Activated naive CD8-positive, alpha-beta T cell treated with anti-CD3 and anti-CD28 coated beads for 36 hours (primary cell): Measurements from ENCODE around the gene PHF12. TPM values are rescaled to one million over a fixed set of nuclear protein-coding genes. Genes with fewer than 3 reads are reported as not detected.
"Not testable (repeated sequence)": the region's sequence is repeated elsewhere in the genome, so short reads cannot be mapped to it uniquely, and the experiment has no call there.

Source experiments
- DNase-seq: peaks from one replicate; pipeline ENCODE4 v3.0.0; 2021
- H3K27ac Mint-ChIP-seq: one replicate; pipeline ENCODE4 v1.8.0; 2022; ENCODE audit warnings: mild to moderate bottlenecking, moderate library complexity, mixed read lengths
- H3K27me3 Mint-ChIP-seq: one replicate; pipeline ENCODE4 v1.8.0; 2022; ENCODE audit warnings: mild to moderate bottlenecking, mixed read lengths
- H3K36me3 Mint-ChIP-seq: one replicate; pipeline ENCODE4 v1.8.0; 2021; ENCODE audit warnings: mild to moderate bottlenecking, mixed read lengths
- H3K4me1 Mint-ChIP-seq: one replicate; pipeline ENCODE4 v1.8.0; 2021; ENCODE audit warnings: mixed read lengths
- H3K4me3 Mint-ChIP-seq: one replicate; pipeline ENCODE4 v1.8.0; 2022; ENCODE audit warnings: mild to moderate bottlenecking, moderate library complexity, mixed read lengths
- H3K9me3 Mint-ChIP-seq: one replicate; pipeline ENCODE4 v1.8.0; 2022; ENCODE audit warnings: mixed read lengths
- total RNA-seq, 2 experiments: library from RNA; stranded (reverse); gene quantifications; one replicate each; pipeline ENCODE4 v1.2.3, GENCODE V29; 2021

Gene PHF12
- total RNA-seq, 2 experiments from 2014 or later = 41.4 to 45.7 TPM

GRCh38 chr17:28883967-28884702, 67.2 kb downstream of the PHF12 start:
- Mint-ChIP-seq H3K4me3 (no peak overlapping the region), H3K36me3 (no peaks in the 10 kb centered on the region), H3K27ac (peak overlapping the region; percentile 16), H3K9me3 (no peaks in the 10 kb centered on the region), H3K4me1 (peaks cover 9% of the 10 kb centered on the region), H3K27me3 (no peaks in the 10 kb centered on the region)
- no peak for DNase-seq

DNA sequence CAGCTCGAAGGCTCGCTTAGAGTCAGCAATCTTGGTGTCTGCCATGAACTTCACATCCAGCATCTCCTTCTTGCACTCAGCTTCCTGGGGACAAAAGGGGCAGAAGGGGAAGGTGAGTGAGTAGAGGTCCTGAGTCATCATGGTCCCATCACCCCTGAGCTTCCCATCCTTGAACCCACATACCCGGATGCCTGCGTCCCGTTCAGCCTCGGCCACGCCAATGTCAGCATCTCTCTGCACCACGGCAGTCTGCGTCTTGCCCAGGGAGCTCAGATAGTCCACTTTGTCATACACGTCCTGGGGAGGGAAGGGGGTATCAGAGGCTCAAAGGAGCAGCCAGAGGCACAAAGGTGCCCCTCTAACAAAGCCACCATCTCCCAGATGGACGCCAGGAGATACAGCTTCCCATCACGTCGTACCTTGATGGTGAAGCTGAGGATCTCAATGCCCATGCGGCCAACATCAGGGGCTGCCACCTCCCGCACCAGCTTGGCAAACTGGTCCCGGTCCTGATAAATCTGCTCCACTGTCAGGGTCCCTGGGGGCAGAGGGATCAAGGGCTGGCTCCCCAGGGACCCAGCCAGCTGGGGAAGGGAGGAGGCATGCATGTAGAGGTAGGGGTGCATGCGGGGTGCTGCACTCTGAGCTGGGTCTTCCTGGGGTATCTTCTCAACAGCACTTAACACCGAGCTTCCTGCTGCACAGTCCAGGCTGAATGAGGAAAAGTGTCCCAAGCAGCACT, 69.0 kb downstream of the PHF12 start:
- H3K27ac Mint-ChIP-seq = no peak overlapping the region
- H3K4me1 Mint-ChIP-seq = peaks cover 14% of the 10 kb centered on the region
- peaks cover 9% of the 10 kb centered on the region for H3K36me3 Mint-ChIP-seq

GRCh38 chr17:28881533-28882056, 69.7 kb downstream of the PHF12 start:
- Mint-ChIP-seq H3K27ac (no peak overlapping the region), H3K27me3 (no peaks in the 10 kb centered on the region), H3K4me3 (no peak overlapping the region), H3K4me1 (peaks cover 19% of the 10 kb centered on the region), H3K36me3 (peaks cover 10% of the 10 kb centered on the region), H3K9me3 (peaks cover 1% of the 10 kb centered on the region)
- no peak for DNase-seq

More for the DNA sequence above, 69.0 kb downstream of the PHF12 start:
- Mint-ChIP-seq H3K9me3 (peaks cover under 1% of the 10 kb centered on the region), H3K27me3 (no peaks in the 10 kb centered on the region), H3K4me3 (no peak overlapping the region)
- DNase-seq = no peak

GRCh38 chr17:28880572-28880945, 70.8 kb downstream of the PHF12 start:
- no peak for DNase-seq
- Mint-ChIP-seq H3K4me1 (peaks cover 30% of the 10 kb centered on the region), H3K27ac (no peak overlapping the region), H3K9me3 (peaks cover 1% of the 10 kb centered on the region), H3K4me3 (no peak overlapping the region), H3K36me3 (peaks cover 10% of the 10 kb centered on the region), H3K27me3 (no peaks in the 10 kb centered on the region)

GRCh38 chr17:28879886-28880571, 71.3 kb downstream of the PHF12 start:
- Mint-ChIP-seq H3K27ac (no peak overlapping the region), H3K4me1 (peaks cover 32% of the 10 kb centered on the region), H3K27me3 (no peaks in the 10 kb centered on the region), H3K4me3 (no peak overlapping the region), H3K36me3 (peaks cover 10% of the 10 kb centered on the region), H3K9me3 (peaks cover 1% of the 10 kb centered on the region)
- no peak for DNase-seq

DNA sequence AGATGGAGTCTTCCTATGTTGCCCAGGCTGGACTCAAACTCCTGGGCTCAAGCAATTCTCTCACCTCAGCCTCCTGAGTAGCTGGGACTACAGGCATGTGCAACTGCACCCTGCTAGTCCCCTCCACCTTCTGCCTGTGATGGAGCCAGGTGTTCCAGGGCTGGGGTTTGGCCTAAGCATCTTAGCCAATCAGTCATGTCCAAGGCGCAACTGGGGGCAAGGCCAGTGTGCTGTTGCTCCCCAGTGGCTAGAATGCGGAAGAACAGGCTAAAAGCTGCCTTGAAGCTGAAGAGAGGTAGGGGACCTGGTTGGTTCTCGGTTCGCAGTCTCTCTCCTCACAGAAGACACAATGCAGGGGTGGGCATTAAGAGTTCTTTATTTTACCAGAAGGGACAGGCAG, 72.3 kb downstream of the PHF12 start:
- H3K36me3 Mint-ChIP-seq = peaks cover 10% of the 10 kb centered on the region

DNA sequence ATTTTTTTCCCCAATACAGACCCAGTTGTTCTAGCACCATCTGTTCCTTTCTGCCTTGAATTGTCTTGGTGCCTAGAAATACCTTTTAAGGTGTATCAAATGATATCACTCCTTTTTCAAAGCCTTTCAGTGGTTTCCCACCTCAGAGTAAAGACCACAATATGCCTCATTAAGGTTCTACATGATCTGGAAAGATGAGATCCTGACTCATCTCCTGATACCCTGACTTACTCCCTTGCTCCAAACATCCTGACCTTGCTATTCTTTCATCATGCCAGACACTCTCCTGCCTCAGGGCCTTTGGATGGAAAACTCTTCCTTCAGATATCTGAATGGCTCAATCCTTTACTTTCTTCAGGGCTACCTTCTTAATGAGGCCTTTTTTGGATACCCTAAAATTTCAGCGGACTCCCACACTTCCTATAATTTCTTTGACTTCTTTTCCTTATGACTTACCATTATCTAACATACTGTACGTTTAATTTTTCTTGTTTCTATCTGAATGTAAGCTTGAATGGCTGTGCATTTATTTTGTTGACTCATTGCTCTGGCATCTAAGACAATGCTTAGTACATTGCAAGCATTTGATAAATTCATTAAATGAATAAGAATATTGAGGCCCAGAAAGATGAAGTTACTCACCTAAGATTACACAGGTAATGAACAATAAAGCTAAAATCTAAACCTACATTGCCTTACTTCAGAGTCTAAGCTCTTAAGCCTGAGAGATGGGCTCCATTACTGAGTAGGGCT, 73.0 kb downstream of the PHF12 start:
- Mint-ChIP-seq H3K4me1 (peaks cover 34% of the 10 kb centered on the region), H3K27ac (peak overlapping the region; percentile 19), H3K9me3 (peaks cover 1% of the 10 kb centered on the region), H3K36me3 (peaks cover 10% of the 10 kb centered on the region), H3K27me3 (no peaks in the 10 kb centered on the region), H3K4me3 (no peak overlapping the region)
- no peak for DNase-seq

More for the DNA sequence above, 72.3 kb downstream of the PHF12 start:
- Mint-ChIP-seq H3K9me3 (peaks cover 1% of the 10 kb centered on the region), H3K27ac (no peak overlapping the region), H3K4me1 (peaks cover 34% of the 10 kb centered on the region), H3K27me3 (no peaks in the 10 kb centered on the region), H3K4me3 (no peak overlapping the region)
- DNase-seq = peak; percentile 26

- H3K27ac Mint-ChIP-seq, H3K27me3 Mint-ChIP-seq, H3K9me3 Mint-ChIP-seq, DNase-seq, H3K4me3 Mint-ChIP-seq: not testable (repeated sequence)
- peaks cover 10% of the 10 kb centered on the region for H3K36me3 Mint-ChIP-seq
- peaks cover 35% of the 10 kb centered on the region for H3K4me1 Mint-ChIP-seq
Measured at GRCh38 chr17:28877150-28877711, 74.1 kb downstream of the PHF12 start.

DNA sequence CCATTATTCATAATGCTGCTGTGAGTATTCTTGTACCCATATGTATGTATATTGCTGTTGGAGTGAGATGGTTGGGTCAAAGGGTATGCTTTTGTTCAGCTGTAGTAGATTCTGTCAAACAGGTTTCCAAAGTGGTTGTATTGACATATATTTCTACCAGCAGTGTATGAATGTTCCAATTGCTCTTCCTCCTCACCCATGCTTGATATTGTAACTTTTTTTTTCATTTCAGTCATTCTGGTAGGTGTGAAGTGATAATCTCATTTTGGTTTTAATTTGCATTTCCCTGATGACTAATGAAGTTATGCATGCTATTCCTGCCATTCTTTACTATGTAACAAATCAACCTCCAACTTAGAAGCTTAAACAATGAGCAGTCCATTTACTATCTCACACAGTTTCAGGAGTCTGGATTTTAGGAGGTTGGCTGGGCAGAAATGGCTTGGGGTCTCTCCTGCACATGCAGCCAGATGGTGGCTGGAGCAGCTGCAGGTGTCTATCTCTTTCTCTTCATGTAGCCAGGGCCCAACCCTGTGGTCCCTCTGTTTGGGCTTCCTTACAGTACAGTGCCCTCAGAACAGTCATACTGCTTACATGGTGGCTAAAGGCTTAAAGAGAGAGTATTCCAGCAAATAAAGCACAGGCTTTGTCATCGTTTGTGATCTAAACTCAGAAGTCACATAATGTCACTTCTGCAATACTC, 75.3 kb downstream of the PHF12 start:
- peak overlapping the region; percentile 12 for H3K27ac Mint-ChIP-seq
- DNase-seq = no peak
- H3K4me1 Mint-ChIP-seq = peaks cover 44% of the 10 kb centered on the region

GRCh38 chr17:28874750-28875149, 76.6 kb downstream of the PHF12 start:
- Mint-ChIP-seq H3K36me3 (peaks cover 10% of the 10 kb centered on the region), H3K27me3 (no peaks in the 10 kb centered on the region), H3K27ac (no peak overlapping the region), H3K4me1 (peaks cover 46% of the 10 kb centered on the region), H3K9me3 (peaks cover 1% of the 10 kb centered on the region), H3K4me3 (no peak overlapping the region)
- no peak for DNase-seq

More for the DNA sequence above, 75.3 kb downstream of the PHF12 start:
- Mint-ChIP-seq H3K36me3 (peaks cover 10% of the 10 kb centered on the region), H3K27me3 (no peaks in the 10 kb centered on the region), H3K9me3 (peaks cover 1% of the 10 kb centered on the region), H3K4me3 (no peak overlapping the region)

GRCh38 chr17:28873839-28874238, 77.5 kb downstream of the PHF12 start:
- peaks cover 10% of the 10 kb centered on the region for H3K36me3 Mint-ChIP-seq
- no peak overlapping the region for H3K4me3 Mint-ChIP-seq
- no peak overlapping the region for H3K27ac Mint-ChIP-seq
- H3K9me3 Mint-ChIP-seq = peaks cover 1% of the 10 kb centered on the region
- no peaks in the 10 kb centered on the region for H3K27me3 Mint-ChIP-seq
- H3K4me1 Mint-ChIP-seq = peaks cover 43% of the 10 kb centered on the region
- no peak for DNase-seq

DNA sequence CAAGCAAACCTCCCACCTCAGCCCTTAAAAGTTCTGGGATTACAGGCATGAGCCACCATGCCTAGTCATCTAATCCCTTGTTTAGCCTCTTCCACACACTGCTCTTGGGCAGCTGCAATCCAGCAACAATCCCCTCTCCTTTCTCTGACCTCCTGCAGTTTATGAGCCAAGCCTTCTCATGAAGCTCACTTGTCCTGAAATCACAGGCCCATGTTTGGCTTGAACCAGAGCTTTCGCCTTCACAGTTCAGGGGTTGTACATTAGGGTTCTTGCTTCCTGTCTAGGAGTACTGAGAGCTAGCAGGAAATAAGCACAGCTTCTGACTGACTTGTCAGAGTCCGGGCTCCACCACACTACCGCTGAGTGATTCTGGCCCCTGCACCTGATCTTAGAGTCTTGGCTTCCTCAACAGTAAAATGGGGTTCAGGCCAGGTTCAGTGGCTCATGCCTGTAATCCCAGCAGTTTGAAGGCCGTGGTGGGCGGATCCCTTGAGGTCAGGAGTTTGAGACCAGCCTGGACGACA, 80.2 kb downstream of the PHF12 start:
- no peak overlapping the region for H3K4me3 Mint-ChIP-seq
- DNase-seq = peak; percentile 42
- no peaks in the 10 kb centered on the region for H3K36me3 Mint-ChIP-seq
- peaks cover 21% of the 10 kb centered on the region for H3K4me1 Mint-ChIP-seq
- peak overlapping the region; percentile 84 for H3K27ac Mint-ChIP-seq
- H3K9me3 Mint-ChIP-seq = no peaks in the 10 kb centered on the region
- H3K27me3 Mint-ChIP-seq = no peaks in the 10 kb centered on the region

DNA sequence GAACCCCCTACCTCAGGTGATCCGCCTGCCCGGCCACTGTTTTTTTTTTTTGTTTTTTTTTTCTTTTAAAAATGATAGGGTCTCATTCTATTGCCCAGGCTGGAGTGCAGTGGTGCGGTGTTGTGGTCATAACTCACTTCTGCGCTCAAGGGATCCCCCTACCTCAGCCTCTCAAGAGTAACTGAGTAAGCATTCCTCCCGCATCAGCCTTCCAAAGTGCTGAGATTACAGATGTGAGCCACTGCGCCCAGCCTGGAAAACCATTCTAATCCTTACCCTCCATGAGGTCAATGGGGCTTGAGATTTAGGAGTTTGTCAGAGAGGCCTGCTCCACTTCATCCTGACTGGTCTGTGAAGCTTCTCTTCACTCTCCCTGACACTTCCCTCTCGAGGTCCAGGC, 84.0 kb downstream of the PHF12 start:
- Mint-ChIP-seq H3K4me1 (peaks cover 11% of the 10 kb centered on the region), H3K4me3 (no peak overlapping the region), H3K27ac (no peak overlapping the region), H3K36me3 (peaks cover 4% of the 10 kb centered on the region), H3K9me3 (no peaks in the 10 kb centered on the region), H3K27me3 (no peaks in the 10 kb centered on the region)
- no peak for DNase-seq
